Esophagus squamous epithelium (tissue), 5 donors: Measurements from ENCODE around the gene FBXL7. TPM values are rescaled to one million over a fixed set of nuclear protein-coding genes. Genes with fewer than 3 reads are reported as not detected.

ENCODE experiments used
- DNase-seq: peaks from one replicate; lab custom pipeline; 2025; lab: John Stamatoyannopoulos, UW
- H3K27ac ChIP-seq, 4 donors: fragments of 200-600 bp; sonication (generic); one replicate each; pipeline ENCODE4 v1.5.1; 2016 to 2019; ENCODE audit warnings: mild to moderate bottlenecking in 1 of 4
- H3K27me3 ChIP-seq, 4 donors: fragments of 200-600 bp; sonication (generic); 1 replicate in 3 of 4; 2 replicates in 1 of 4; pipeline versions ENCODE4 v1.5.1 to v1.6.0; 2017 to 2021; ENCODE audit warnings: antibody characterized with exemption in 1 of 4
- H3K36me3 ChIP-seq, 3 donors: fragments of 200-600 bp; sonication (generic); one replicate each; pipeline ENCODE4 v1.5.1; 2016 to 2019
- H3K4me1 ChIP-seq, 3 donors: fragments of 200-600 bp; sonication (generic); one replicate each; pipeline ENCODE4 v1.5.1; 2017 to 2019
- H3K4me3 ChIP-seq, 4 donors: fragments of 200-600 bp; sonication (generic); 1 replicate in 3 of 4; 2 replicates in 1 of 4; pipeline ENCODE4 v1.5.1; 2016 to 2019; ENCODE audit warnings: mild to moderate bottlenecking in 2 of 4, moderate library complexity in 1 of 4
- H3K9me3 ChIP-seq, 3 donors: fragments of 200-600 bp; sonication (generic); one replicate each; pipeline ENCODE4 v1.5.1; 2016 to 2019
- CTCF ChIP-seq, 6 experiments: fragments of 450-650 bp in 4 of 6; fragments of 200-600 bp in 2 of 6; sonication (generic) in 2 of 6; IDR thresholded peaks; one replicate each; pipeline ENCODE4 v1.5.1; 2016 to 2019; ENCODE audit warnings: antibody characterized with exemption in 6 of 6, mild to moderate bottlenecking in 4 of 6, moderate library complexity in 4 of 6
- POLR2A ChIP-seq, 4 donors: fragments of 450-650 bp; IDR thresholded peaks; one replicate each; pipeline ENCODE4 v1.6.1; 2017; ENCODE audit warnings: antibody characterized with exemption in 4 of 4, mild to moderate bottlenecking in 4 of 4, moderate library complexity in 3 of 4
- WGBS, 2 donors: methylation state at CpG; one replicate each; pipeline ENCODE4 v1.1.5; 2018; 5-methylcytosine and 5-hydroxymethylcytosine counted together
- intact Hi-C: fragments of 100-400 bp; cut with DNase I; formaldehyde crosslinking; loops from one replicate; pipeline ENCODE4 v1.15.0; 2022
- total RNA-seq, 4 donors: library from RNA; depleted of rRNA; stranded (reverse); fragments of >200 nt; gene quantifications; one replicate each; pipeline ENCODE4 v1.1.0, GENCODE V29; 2016
- donor health status: DM: yes; HTN: yes; CAD: no.

FBXL7 gene
- total RNA-seq, 4 donors from 2014 or later, result 0.68 to 15.1 (median 2.8) TPM

DNA sequence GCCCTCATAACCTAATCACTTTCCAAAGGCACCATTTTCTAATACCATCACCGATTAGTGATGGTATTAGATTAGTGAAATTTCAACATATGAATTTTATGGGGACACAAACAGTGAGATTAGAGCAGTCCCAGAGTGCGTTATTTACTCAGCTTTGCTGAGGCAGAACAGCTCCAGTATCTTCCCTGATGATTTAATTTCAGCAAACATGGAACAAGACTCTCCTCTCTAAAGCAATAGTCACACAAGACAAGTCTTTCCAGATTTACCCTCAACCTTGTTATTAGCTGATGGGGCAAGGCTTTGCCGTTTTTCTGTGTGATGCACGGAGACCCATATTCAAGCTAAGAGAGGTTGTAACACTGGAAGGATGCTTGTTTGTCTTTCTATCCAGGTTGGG lies 333.4 kb downstream of the FBXL7 start:
- no peaks in the 10 kb centered on the region for H3K36me3 ChIP-seq
- no peak for TF ChIP-seq CTCF (IDR thresholded peaks at IDR 0.05)
- TF ChIP-seq POLR2A (IDR thresholded peaks at IDR 0.05), result no peak
- intact Hi-C loops, result no loop called here
- H3K27ac ChIP-seq, result no peak overlapping the region
- 77 to 85% methylated on average over 4 of the region's 4 CpGs for WGBS, 2 donors
- no peak for DNase-seq
- H3K4me1 ChIP-seq, result peaks cover 0 to 40% (median 13%) of the 10 kb centered on the region in 3 donors
- no peaks in the 10 kb centered on the region for H3K9me3 ChIP-seq
- H3K27me3 ChIP-seq, result no peaks in the 10 kb centered on the region
- H3K4me3 ChIP-seq, result no peak overlapping the region

GRCh38 chr5:15834596-15835245 lies 334.7 kb downstream of the FBXL7 start:
- DNase-seq, result no peak
- H3K9me3 ChIP-seq, result no peaks in the 10 kb centered on the region
- 9 to 20% methylated on average over 3 of the region's 3 CpGs for WGBS, 2 donors
- TF ChIP-seq CTCF (IDR thresholded peaks at IDR 0.05), result no peak
- no peak for TF ChIP-seq POLR2A (IDR thresholded peaks at IDR 0.05)
- peak overlapping the region in 1 of 4 donors; percentile 34 for H3K27ac ChIP-seq
- H3K36me3 ChIP-seq, result no peaks in the 10 kb centered on the region
- intact Hi-C loops, result no loop called here
- H3K4me1 ChIP-seq, result peaks cover 0 to 32% (median 13%) of the 10 kb centered on the region in 3 donors
- no peak overlapping the region for H3K4me3 ChIP-seq
- no peaks in the 10 kb centered on the region for H3K27me3 ChIP-seq

GRCh38 chr5:15835514-15835913 lies 335.5 kb downstream of the FBXL7 start:
- Histone ChIP-seq H3K36me3 (no peaks in the 10 kb centered on the region), H3K4me1 (peaks cover 0 to 32% (median 13%) of the 10 kb centered on the region in 3 donors), H3K27me3 (no peaks in the 10 kb centered on the region), H3K27ac (no peak overlapping the region), H3K9me3 (no peaks in the 10 kb centered on the region), H3K4me3 (no peak overlapping the region)
- TF ChIP-seq POLR2A (IDR thresholded peaks at IDR 0.05) (no peak), CTCF (IDR thresholded peaks at IDR 0.05) (no peak)
- intact Hi-C loops, result no loop called here
- 53 to 72% methylated on average over 2 of the region's 2 CpGs for WGBS, 2 donors
- no peak for DNase-seq

GRCh38 chr5:15837551-15838289 lies 337.7 kb downstream of the FBXL7 start:
- WGBS, 2 donors, result 49 to 53% methylated on average over 2 of the region's 2 CpGs
- Histone ChIP-seq H3K27me3 (no peaks in the 10 kb centered on the region), H3K4me3 (no peak overlapping the region), H3K4me1 (peaks cover 0 to 23% (median 13%) of the 10 kb centered on the region in 3 donors), H3K27ac (no peak overlapping the region), H3K9me3 (peaks cover 0 to 9% (median 0%) of the 10 kb centered on the region in 3 donors), H3K36me3 (no peaks in the 10 kb centered on the region)
- intact Hi-C loops, result no loop called here
- TF ChIP-seq POLR2A (IDR thresholded peaks at IDR 0.05) (no peak), CTCF (IDR thresholded peaks at IDR 0.05) (no peak)
- no peak for DNase-seq

DNA sequence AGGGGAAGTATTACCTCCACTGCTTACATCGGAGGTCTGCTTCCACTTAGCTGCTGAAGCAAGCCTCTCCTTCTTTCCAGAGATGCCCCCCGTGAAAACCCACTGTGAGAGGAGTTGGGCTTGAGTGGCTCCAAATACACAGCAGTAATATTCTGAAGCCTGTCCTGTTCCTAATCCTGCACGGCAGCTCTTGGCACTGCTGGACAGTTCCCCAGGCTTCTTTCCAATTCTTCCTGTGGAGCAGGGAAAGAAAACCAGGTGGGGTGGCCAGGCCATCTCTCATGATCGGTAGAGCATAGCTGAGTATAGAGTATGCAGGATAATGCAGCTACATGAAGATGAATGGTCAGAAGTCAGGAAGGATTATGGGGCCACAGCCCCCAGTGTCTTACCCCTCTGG lies 344.3 kb downstream of the FBXL7 start:
- no peak overlapping the region for H3K4me3 ChIP-seq
- intact Hi-C loops, result no loop called here
- DNase-seq, result no peak
- H3K9me3 ChIP-seq, result peaks cover 0 to 9% (median 0%) of the 10 kb centered on the region in 3 donors
- TF ChIP-seq CTCF (IDR thresholded peaks at IDR 0.05), result no peak
- no peak for TF ChIP-seq POLR2A (IDR thresholded peaks at IDR 0.05)
- WGBS, 2 donors, result 21 to 50% methylated on average over 3 to 4 of the region's 4 CpGs
- H3K4me1 ChIP-seq, result no peaks in the 10 kb centered on the region
- H3K27ac ChIP-seq, result no peak overlapping the region
- no peaks in the 10 kb centered on the region for H3K36me3 ChIP-seq
- H3K27me3 ChIP-seq, result no peaks in the 10 kb centered on the region
